HuH-7.5 (cell line): ENCODE measurements around the gene MEP1A.
"Not testable (repeated sequence)": the region's sequence is repeated elsewhere in the genome, so short reads cannot be mapped to it uniquely, and the experiment has no call there.

Experiments used
- DNase-seq: peaks from one replicate; pipeline ENCODE4 v3.0.0; 2011; ENCODE audit warnings: low spot score

MEP1A gene

DNA sequence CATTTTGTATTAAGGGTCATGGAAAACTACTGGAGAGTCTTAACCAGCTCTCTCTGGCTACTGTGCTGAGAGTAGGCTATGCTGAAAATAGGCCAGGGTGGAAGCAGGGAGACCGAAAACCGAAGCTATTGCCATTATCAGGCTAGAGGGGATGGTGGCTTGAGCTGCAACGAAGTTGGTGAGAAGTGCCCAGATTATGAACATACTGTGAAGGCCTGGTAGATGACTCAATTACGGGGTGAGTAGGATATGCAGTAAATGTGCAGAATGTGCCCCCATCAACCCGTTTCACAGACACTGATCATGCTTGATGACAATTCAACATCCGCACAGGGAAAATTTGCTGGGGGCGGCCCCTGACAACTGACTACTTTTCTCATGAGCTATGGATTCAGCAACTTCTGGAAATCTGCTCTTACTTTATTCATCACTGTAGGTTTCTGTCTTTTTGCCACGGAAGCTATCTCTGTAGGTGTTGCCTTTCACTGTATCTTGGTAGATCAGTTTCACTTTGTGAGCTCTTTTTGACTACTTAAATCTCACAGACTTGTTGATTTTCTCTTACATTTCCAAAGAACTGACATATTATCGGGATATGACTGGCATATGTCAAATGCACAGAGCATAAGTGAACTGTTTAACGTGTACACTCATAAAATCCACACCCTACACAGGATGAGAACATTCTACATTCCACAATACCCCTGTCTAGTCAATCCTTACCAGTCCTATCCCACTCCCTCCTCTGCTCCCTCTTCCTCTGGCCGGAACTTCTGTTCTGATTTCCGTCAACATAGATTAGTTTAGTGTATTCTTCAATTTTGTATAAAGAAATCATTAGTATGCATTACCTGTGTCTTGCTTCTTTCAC lies 15.5 kb upstream of the MEP1A start:
- no peak for DNase-seq

DNA sequence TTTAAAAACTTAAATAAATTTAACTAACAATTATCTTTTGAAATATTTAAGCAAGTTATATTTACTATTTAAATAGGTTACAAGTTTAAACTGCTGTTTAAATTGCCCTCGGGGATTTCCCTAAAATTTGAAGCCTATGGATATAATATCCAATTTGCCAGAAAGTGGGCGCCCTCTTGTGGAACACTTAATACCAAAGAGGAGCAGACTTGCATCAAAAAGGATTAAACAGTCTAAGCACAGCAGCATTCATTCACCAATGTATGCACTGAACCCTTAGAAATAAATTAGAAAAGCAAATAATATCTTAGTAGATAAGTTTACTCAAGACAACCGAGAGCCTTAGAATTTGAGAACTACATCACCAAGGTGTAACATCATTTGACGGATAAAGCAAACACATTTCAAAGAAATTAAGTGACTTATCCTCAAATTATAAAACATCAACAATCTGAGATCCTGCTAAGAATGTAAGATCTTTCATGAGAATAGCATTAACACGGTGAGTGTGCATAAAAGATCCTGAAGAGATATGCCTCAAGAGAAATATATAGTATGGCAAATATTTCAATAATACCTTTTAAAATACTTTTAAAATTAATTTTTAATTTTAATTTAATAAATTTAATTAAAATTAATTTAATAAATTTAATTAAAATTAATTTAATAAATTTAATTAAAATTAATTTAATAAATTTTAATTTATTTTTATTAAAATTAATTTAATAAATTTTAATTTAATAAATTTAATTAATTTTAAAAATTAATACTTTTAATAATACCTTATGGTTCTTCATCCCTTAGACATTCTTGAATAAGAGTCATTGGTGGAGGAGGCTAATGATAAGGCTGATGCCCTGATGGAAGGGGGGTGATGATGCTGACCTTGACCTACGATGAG lies 11.5 kb upstream of the MEP1A start:
- no peak for DNase-seq

DNA sequence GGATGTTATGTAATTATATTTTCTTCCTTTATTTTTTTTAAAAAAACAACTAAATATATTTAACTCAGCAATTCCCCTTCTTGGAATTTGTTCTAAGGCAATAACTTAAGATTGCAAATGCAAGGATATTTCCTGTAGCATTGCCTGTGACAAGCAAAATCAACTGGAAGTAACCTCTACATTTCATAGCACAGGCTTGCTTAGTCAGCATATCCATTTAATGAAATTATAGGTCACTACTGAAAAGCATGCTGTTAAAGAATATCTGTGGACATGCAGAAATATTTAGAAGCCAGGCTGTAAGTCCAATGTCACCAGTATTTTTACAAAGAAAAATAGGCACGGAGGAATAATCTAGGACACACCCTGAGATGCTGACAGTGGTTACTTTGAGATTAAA lies 8.7 kb upstream of the MEP1A start:
- DNase-seq: no peak

DNA sequence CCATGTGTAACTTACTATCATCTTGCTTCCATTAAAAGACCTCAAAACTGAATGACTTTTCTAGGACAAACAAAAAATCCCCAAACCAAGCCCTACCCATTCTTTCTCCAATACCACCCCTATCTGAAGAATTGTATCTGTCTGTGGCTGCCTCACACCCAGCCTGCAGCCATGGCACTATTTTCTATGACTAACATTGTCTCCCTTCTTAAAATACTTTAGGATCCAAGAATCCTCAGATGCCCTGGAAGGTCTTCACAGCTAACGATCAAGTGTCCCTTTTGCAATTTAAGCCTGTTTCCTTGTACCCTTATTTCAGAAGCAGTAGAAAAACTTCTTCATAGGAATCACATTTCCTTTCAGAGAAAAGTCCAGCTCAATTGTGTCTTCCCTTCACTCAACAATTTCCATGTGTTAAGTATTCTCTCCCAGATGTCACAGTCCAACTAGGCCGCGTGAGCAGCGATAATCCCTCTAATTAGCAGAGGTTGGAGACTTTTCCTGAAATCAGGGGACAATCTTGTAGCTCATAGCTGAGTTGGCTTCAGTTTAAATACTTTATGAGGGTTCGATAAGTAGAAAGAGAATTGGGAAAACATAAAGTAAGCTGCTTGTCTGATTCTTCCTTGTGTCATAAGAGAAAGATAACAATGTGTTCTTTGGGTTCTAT lies 5.2 kb upstream of the MEP1A start:
- no peak for DNase-seq

DNA sequence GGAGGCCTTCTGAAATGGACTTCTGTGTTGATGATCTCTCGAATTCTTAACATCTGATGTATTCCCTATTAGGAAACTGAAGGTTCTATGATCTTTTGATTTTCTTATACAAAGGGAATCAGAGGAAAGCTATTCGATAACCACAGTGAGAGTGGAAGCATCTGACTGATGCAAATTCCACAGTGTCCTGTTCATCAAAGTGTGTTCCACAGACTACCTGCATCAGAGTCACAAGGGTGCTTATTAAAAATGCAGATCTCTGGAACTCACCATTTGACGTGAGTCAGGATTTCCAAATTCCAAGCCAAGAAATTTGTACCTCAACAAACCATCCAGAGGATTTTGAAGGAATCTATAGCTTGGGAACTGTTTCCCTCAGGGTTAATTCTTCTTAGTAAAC lies 4.4 kb upstream of the MEP1A start:
- no peak for DNase-seq

DNA sequence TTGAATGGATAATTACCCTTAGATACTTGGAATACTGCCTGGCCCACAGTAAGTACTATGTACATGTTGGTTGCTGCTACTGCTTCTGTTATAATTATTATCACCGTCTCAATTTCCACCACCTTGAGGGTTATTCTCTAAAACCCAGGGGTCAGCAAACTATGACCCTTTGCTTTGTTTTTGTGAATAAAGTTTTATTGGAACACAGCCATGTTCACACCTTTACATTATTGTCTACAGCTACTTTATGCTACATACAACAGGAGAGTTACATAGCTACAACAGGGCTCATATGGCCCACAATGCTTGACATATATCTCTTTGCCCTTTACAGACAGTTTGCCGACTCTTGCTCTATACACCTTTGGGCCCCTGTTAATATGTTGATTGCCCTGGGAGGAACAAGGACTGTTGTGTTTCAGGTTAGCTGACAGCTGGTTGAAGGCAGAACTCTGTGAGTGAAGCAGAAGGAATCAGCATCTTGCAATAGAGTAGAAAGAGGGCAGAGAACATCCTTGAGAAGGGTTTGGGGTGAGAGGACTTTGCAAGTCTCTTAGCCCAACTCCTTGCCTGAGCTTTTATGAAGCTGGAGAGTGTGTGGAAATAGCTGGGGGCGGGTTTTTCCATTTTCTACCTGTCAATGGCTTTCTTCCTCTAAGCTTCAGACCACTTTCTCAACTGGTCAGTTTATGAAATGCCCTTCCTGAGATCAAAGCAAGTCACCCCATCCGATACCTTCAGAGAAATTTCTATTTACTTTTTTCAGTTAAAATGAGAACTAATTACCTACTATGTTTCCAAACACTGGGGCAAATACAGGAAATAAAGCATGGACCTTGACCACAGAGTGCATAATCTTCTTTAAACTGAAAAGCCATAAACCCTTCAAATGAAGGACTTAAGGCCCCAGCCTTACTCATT lies 3.5 kb upstream of the MEP1A start:
- no peak for DNase-seq

DNA sequence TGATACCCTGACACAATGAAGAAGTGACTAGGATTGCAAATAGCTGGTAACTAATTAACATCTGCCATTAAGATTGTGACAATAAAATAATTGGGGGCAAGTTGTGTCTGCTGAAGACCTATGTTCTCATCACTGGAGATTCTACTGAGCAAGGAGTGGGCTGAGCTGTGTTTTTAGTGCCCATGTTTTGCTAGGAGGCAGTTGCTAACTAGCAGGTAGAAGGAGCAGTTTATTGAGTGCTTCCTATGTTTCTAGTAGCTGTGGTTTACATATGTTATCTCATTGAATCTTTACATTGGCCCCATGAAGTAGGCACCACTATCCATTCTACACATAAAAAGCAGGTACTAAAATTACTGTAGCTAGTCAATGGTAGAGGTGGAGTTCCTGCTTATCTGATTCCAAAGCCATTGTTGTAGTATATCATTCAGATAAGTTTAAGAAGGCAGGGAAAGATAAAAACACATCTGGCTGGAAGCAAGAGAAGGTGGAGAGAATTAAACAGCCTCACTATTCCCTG lies 2.8 kb upstream of the MEP1A start:
- no peak for DNase-seq

DNA sequence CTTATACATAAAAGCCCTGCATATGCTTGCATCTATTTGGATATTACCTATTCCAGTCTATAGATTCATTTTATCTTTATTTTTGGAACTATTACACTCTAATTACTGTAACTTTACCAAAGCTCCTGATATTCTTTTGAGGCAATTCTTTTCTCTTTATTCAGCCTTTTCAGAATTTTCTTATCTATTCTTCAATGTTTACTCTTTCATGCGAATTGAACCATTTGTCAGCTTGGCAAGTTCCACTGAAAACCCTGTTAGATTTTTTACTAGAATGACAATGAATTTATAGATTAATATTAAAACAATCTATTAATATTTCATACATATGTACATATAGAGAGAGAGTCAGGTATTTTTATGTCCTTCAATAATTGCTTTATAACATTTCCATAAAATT lies 554 bp upstream of the MEP1A start:
- no peak for DNase-seq

DNA sequence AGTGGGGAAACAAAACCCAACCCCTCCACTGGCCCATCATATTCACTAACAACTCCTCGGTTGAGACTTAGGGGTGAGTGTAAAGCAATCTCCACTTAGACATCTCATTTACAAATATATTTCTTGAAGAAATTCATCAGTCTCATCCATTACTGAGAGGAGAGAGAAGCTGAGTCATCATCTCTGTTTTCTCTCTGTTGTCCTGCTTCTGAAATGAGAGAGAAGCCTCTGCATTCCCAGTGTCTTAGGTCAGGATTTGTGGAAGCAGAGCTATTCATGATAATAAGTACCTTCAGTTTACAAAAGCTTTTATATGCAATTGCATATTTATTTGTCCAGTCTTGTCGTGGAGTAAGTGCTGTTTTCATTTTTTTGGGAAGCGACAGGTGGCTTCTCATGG lies 879 bp downstream of the MEP1A start:
- no peak for DNase-seq

DNA sequence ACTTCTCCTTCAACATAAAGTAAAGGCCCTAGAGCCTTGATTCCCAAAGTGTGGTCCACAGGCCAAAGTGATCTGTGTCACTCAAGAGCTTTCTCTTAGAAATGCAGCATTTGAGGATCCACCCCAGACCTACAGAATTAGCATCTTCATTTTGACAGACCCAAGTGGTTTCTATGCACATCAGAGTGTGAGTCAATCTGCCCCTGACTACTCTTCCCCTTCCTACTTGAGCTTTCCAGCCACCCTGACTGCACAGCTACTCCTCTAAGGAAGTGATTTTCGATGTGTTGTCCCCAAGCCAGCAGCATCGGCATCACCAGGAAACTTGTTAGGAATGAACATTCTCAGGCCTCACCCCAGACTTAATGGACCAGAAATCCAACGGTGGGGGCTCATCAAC lies 2.6 kb downstream of the MEP1A start:
- no peak for DNase-seq

DNA sequence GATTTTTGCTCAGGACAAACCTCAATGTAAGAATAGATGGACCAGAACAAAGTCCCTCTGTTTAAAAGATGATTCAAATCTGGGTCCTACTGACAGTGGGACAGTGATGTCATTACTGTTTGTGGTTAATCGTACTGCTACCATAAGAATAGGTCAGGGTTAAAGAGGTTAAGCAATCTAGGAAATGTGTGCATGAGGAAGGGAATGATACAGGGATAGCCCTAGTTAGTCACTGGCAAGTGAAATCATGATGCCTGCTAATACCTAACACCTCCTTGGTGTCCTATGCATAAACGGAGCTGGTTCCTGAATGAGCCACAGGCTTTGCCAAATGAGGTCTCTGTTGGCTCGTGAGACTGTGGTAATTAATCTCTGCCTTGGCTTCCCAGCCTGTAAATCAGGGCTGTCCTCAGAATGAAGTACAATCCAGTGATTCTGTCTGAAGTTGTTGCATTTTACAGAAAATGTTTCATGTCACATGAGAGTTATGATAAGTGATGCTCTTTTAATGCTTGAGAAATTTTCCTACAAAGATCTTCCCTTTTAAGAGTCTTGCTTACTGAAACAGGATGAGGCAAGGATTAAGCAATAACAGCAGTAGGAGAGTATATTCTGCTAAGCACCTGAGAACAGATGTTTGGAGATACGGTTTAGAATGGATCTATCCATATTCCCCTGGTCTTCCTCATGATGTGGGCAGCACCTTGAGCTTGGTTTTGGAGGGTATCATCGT lies 3.8 kb downstream of the MEP1A start:
- no peak for DNase-seq

DNA sequence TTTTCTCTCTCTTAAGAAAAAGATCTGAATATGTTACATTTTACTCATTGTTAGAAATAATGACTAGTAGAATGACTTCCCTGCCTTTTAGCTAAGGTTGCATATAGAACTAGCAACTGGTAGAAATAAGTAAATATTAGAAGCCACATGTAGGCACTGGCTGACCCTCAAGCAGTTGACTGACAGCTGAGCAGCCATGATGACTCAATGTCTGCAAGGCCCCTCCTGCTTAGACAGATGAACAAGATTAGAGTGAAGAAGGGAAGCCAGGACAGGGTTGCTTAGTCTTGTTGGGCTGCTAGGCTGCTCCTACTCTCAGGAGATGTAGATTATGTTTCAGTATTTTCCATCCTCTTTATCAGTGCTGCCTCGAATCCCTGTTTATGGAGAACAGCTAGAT lies 6.5 kb downstream of the MEP1A start:
- DNase-seq: no peak

DNA sequence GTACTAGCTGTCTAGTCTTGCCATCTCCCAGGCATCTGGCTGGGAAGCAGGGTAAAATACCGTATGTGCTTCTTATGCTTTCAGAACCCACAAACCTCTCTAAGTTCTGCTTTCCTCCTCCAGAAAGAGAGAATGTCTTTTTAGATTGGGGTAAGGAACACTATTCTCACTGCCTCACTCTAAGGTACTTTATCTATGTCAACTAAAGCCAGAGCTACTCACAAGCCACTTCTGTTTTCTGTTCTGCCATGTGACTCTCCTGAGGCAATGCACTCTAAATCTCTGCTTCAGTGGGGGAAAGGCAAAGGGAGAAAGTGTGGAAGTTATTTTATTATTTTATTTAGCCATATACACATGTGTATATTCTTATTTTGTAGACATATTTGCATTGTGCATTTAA lies 15.6 kb downstream of the MEP1A start:
- no peak for DNase-seq

DNA sequence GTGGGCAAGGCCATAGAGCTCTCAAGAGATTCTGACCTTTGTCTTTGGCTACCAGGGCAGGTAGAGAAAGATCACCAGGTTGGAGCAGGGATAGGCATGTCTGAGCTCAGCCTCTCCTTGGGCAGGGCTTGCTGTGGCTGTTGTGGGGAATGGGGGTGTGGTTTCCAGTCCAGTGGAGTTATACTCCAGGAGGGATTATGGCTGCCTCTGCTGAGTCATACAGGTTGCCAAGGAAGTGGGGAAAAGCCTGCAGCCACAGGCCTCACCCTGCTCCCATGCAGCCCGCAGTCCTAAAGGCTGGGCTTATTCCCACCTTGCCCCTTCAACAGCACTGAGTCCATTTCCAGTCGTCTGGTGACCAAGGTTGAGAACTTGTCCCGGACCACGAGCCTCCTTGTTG lies 21.9 kb downstream of the MEP1A start:
- DNase-seq: no peak

DNA sequence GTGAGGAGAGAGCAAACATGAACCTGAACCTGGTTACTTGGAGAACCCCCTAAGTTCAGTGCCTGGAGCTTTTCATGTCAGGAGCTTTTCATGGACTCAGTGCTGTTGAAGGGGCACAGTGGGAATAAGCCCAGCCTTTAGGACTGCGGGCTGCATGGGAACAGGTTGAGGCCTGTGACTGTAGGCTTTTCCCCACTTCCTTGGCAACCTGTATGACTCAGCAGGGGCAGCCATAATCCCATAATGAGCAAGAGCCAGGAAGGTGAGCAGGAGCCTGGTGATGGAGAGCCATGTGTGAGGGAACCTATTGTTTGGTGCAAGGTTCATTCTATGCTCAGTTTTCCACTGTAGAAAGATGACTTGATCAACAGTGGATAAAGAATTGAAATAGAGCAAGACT lies 23.4 kb downstream of the MEP1A start:
- no peak for DNase-seq

DNA sequence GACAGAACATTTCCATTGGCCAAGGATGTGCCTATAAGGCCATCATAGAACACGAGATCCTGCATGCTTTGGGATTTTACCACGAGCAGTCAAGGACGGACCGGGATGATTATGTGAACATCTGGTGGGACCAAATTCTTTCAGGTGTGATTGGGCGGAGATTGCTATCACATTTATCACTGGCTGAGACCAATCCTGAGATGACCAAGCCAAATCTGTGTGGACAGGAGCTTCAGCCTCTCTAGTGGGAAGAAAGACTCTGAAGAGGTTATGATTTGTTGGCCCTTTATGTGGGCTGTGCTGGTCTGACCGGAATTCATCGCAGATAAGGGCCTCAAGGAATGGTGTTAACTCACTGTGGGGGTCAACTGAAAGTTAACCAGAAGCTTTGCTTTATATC lies 26.4 kb downstream of the MEP1A start:
- no peak for DNase-seq

DNA sequence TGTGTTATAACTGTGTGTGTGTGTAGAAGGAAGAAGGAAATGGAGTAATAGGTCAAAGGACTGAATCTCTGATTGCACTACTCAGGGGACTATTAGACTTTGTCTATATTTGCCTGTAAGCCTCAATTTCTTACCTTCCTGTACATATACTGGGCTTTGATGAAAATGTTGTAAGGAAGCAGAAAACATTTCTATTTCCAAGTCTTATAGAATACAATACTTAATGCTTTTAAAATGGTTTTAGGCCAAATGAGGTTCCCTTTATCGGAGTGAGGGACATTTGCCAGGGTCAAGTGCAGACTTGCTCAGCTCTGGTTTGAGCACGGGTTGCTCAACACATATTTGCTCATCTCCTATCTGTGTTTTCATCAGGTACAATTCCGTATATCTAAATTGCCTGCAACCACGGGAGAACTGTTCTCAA lies 28.3 kb downstream of the MEP1A start:
- no peak for DNase-seq

DNA sequence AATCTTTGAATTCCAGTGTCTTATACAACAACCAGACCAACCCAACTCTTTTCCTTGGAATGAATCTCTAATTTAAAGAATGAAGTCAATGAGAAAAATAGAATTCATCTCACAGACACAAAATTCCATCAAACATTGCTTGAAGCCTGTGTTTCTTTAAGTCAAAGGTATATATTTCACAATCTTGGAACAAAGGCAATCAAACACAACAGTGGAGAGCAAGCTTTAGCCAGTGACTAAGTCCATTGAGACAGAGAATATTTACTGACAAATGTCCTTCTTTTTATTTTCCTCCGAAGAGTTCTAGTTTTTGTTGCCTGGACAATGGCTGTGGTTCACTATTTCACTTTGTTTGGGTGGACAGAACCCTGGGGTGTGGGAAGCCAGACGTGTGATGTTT lies 35.8 kb downstream of the MEP1A start:
- DNase-seq: no peak

DNA sequence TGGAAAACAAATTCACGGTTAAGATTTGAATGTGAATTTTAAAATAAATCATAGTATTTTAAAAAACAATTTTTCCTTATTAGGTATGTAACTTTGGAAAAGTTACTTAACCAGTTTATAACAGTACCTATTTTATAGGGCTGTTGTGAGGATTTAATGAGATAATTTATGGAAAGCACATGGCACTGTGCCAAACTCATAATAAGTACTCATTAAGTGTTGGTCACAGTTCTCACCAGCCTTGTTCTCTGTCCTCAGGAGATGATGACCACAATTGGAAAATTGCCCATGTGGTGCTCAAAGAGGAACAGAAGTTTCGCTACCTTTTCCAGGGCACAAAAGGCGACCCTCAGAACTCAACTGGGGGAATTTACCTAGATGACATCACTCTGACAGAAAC lies 39.6 kb downstream of the MEP1A start:
- no peak for DNase-seq

DNA sequence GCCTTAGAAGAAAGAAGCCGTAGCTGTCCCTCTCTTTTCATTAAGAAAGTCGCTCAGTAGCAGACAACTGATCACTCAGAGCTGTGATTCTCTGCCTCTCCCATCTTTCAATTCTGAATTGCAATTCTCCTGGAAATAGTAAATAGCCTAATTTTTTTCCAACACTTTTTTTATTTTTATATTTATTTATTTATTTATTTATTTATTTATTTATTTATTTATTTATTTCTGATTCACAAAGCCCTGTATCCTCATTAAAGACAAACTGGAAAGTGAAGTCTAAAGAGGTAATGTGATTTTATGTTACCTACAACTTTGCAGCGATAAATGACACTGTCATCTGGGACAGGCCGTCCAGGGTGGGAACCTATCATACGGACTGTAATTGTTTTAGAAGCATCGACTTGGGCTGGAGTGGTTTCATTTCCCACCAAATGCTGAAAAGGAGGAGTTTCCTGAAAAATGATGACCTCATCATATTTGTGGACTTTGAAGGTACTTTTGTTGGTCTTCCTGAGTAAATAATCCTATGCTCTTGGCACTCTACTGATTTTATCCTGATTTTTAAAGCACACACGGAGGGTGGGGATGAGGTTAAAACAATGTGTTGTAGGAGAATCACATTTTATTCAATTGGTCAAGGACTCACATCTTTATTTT lies 41.2 kb downstream of the MEP1A start:
- not testable (repeated sequence) for DNase-seq
